ENCODE data around the gene ALG6. TPM values are rescaled to one million over a fixed set of nuclear protein-coding genes. Genes with fewer than 3 reads are reported as not detected.

ALG6 gene
- total RNA-seq, 5 donors from 2014 or later (not counting 1 experiment from before 2014, with no cell fraction given): 17.5 to 25.2 (median 22.2) TPM

- peaks cover 38 to 45% (median 40%) of the 10 kb centered on the region in 3 donors for H3K4me1 Mint-ChIP-seq
- peaks cover 49 to 68% of the 10 kb centered on the region in 2 donors for H3K27me3 Mint-ChIP-seq
- no peak overlapping the region for H3K27ac ChIP-seq (ENCODE audit: low read length)
- ATAC-seq (replicated peaks in 1 of 4) (no peak), DNase-seq (peak in 2 of 35 experiments; percentile 2 to 23)
- WGBS (ENCODE audit: insufficient coverage): 19% methylated on average over 20 of the region's 39 CpGs
- no peaks in the 10 kb centered on the region for H3K9me3 ChIP-seq
- H3K9me3 Mint-ChIP-seq: peaks cover 6 to 14% (median 6%) of the 10 kb centered on the region in 3 donors
- H3K27me3 ChIP-seq (replicated peaks in 1 of 2; ENCODE audit: control insufficient read depth in 2 of 2, extremely low read depth in 1 of 2, insufficient read depth in 2 of 2, low read length in 1 of 2): peaks cover 15 to 87% of the 10 kb centered on the region in 2 experiments
- ChIA-PET CTCF (interaction anchor here in 1 of 2 donors (0.6 kb wide), 1 partner anchor 169 kb away, joined by 3 read pairs; no protein-coding TSS in a partner anchor), POLR2A (no interaction called here)
- H3K4me1 ChIP-seq (ENCODE audit: control insufficient read depth in 1 of 2, extremely low read depth in 1 of 2, insufficient read depth in 2 of 2, low read length in 2 of 2): peaks cover 14 to 58% of the 10 kb centered on the region in 2 experiments
- peaks cover 15% of the 10 kb centered on the region for H3K36me3 Mint-ChIP-seq
- peak overlapping the region; percentile 67 to 74 (median 72) for H3K4me3 Mint-ChIP-seq
- no peaks in the 10 kb centered on the region for H3K36me3 ChIP-seq (ENCODE audit: control insufficient read depth in 2 of 2, extremely low read depth in 1 of 2, insufficient read depth in 1 of 2, low read length in 1 of 2)
- H3K4me3 ChIP-seq (ENCODE audit: control insufficient read depth in 1 of 2, extremely low read depth in 1 of 2, low read length in 1 of 2): peak overlapping the region in 1 of 2 donors; percentile 74
- peak overlapping the region; percentile 61 to 79 for H3K27ac Mint-ChIP-seq
Measured at GRCh38 chr1:63321066-63321784, 46.2 kb upstream of the ALG6 start.

GRCh38 chr1:63321785-63322113 lies 45.7 kb upstream of the ALG6 start:
- DNase-seq (peak in 2 of 35 experiments; percentile 21 to 32), ATAC-seq (replicated peaks in 1 of 4) (no peak)
- 13% methylated on average over 8 of the region's 12 CpGs for WGBS (ENCODE audit: insufficient coverage)
- Mint-ChIP-seq H3K27ac (peak overlapping the region; percentile 61 to 79), H3K9me3 (peaks cover 6 to 15% (median 6%) of the 10 kb centered on the region in 3 donors), H3K27me3 (peaks cover 51 to 69% of the 10 kb centered on the region in 2 donors), H3K4me3 (peak overlapping the region; percentile 67 to 74 (median 72)), H3K4me1 (peaks cover 36 to 45% (median 43%) of the 10 kb centered on the region in 3 donors), H3K36me3 (peaks cover 15% of the 10 kb centered on the region)
- ChIA-PET POLR2A (no interaction called here), CTCF (interaction anchor here in 1 of 2 donors (0.6 kb wide), 1 partner anchor 168 kb away, joined by 3 read pairs; no protein-coding TSS in a partner anchor)
- Histone ChIP-seq H3K27ac (ENCODE audit: low read length) (no peak overlapping the region), H3K9me3 (no peaks in the 10 kb centered on the region), H3K4me3 (ENCODE audit: control insufficient read depth in 1 of 2, extremely low read depth in 1 of 2, low read length in 1 of 2) (peak overlapping the region; percentile 24 to 74), H3K36me3 (ENCODE audit: control insufficient read depth in 2 of 2, extremely low read depth in 1 of 2, insufficient read depth in 1 of 2, low read length in 1 of 2) (no peaks in the 10 kb centered on the region), H3K27me3 (replicated peaks in 1 of 2; ENCODE audit: control insufficient read depth in 2 of 2, extremely low read depth in 1 of 2, insufficient read depth in 2 of 2, low read length in 1 of 2) (peaks cover 18 to 87% of the 10 kb centered on the region in 2 experiments), H3K4me1 (ENCODE audit: control insufficient read depth in 1 of 2, extremely low read depth in 1 of 2, insufficient read depth in 2 of 2, low read length in 2 of 2) (peaks cover 14 to 58% of the 10 kb centered on the region in 2 experiments)

GRCh38 chr1:63322114-63322943 lies 45.1 kb upstream of the ALG6 start, which contains the start of gene FOXD3:
TSS of gene FOXD3 (plus strand) at chr1:63322567. CDS start at chr1:63323059, 492 bp downstream.
- WGBS (ENCODE audit: insufficient coverage): 7% methylated on average over 68 of the region's 85 CpGs
- H3K4me3 ChIP-seq (ENCODE audit: control insufficient read depth in 1 of 2, extremely low read depth in 1 of 2, low read length in 1 of 2): peak within 1 kb of the TSS; percentile 32 to 75
- ATAC-seq (replicated peaks in 1 of 4): peak in 3 of 4 experiments; percentile 28 to 43 (median 33)

GRCh38 chr1:63322944-63323864 lies 44.2 kb upstream of the ALG6 start:
- H3K4me3 ChIP-seq (ENCODE audit: control insufficient read depth in 1 of 2, extremely low read depth in 1 of 2, low read length in 1 of 2): peak overlapping the region; percentile 32 to 75
- no peaks in the 10 kb centered on the region for H3K36me3 ChIP-seq (ENCODE audit: control insufficient read depth in 2 of 2, extremely low read depth in 1 of 2, insufficient read depth in 1 of 2, low read length in 1 of 2)
- Mint-ChIP-seq H3K36me3 (peaks cover 15% of the 10 kb centered on the region), H3K27ac (peak overlapping the region in 1 of 2 donors; percentile 69), H3K4me3 (peak overlapping the region; percentile 70 to 75 (median 72)), H3K4me1 (peaks cover 37 to 49% (median 47%) of the 10 kb centered on the region in 3 donors), H3K9me3 (peaks cover 6 to 19% (median 10%) of the 10 kb centered on the region in 3 donors), H3K27me3 (peaks cover 59 to 76% of the 10 kb centered on the region in 2 donors)
- H3K27ac ChIP-seq (ENCODE audit: low read length): no peak overlapping the region
- 6% methylated on average over 95 of the region's 104 CpGs for WGBS (ENCODE audit: insufficient coverage)
- peak; percentile 55 to 67 (median 61) for ATAC-seq (replicated peaks in 1 of 4)
- DNase-seq: peak in 29 of 35 experiments; percentile 12 to 59 (median 34)
- ChIA-PET CTCF (interaction anchor here in 1 of 2 donors (0.6 to 0.7 kb wide), 2 partner anchors 123 to 290 kb away, joined by 4 to 7 read pairs; no protein-coding TSS in a partner anchor), POLR2A (interaction anchor here in 1 of 2 donors (0.6 kb wide), 1 partner anchor 279 kb away, joined by 3 read pairs; no protein-coding TSS in a partner anchor)
- H3K27me3 ChIP-seq (replicated peaks in 1 of 2; ENCODE audit: control insufficient read depth in 2 of 2, extremely low read depth in 1 of 2, insufficient read depth in 2 of 2, low read length in 1 of 2): peaks cover 24 to 88% of the 10 kb centered on the region in 2 experiments
- H3K4me1 ChIP-seq (ENCODE audit: control insufficient read depth in 1 of 2, extremely low read depth in 1 of 2, insufficient read depth in 2 of 2, low read length in 2 of 2): peaks cover 14 to 58% of the 10 kb centered on the region in 2 experiments
- H3K9me3 ChIP-seq: no peaks in the 10 kb centered on the region

More at GRCh38 chr1:63322114-63322943, 45.1 kb upstream of the ALG6 start, which contains the start of gene FOXD3:
- Histone ChIP-seq H3K9me3 (no peaks in the 10 kb centered on the region), H3K27ac (ENCODE audit: low read length) (no peak within 1 kb of the TSS), H3K36me3 (ENCODE audit: control insufficient read depth in 2 of 2, extremely low read depth in 1 of 2, insufficient read depth in 1 of 2, low read length in 1 of 2) (no peaks in the 10 kb centered on the region), H3K4me1 (ENCODE audit: control insufficient read depth in 1 of 2, extremely low read depth in 1 of 2, insufficient read depth in 2 of 2, low read length in 2 of 2) (peaks cover 14 to 58% of the 10 kb centered on the region in 2 experiments), H3K27me3 (replicated peaks in 1 of 2; ENCODE audit: control insufficient read depth in 2 of 2, extremely low read depth in 1 of 2, insufficient read depth in 2 of 2, low read length in 1 of 2) (peaks cover 23 to 87% of the 10 kb centered on the region in 2 experiments)
- Mint-ChIP-seq H3K4me3 (peak within 1 kb of the TSS; percentile 70 to 75 (median 72)), H3K4me1 (peaks cover 39 to 47% (median 47%) of the 10 kb centered on the region in 3 donors), H3K36me3 (peaks cover 15% of the 10 kb centered on the region), H3K9me3 (peaks cover 6 to 15% (median 6%) of the 10 kb centered on the region in 3 donors), H3K27me3 (peaks cover 56 to 75% of the 10 kb centered on the region in 2 donors), H3K27ac (peak within 1 kb of the TSS; percentile 69 to 79)
- POLR2A ChIA-PET: no interaction called here
- DNase-seq: peak in 2 of 35 experiments; percentile 11 to 40
- CTCF ChIA-PET: no interaction called here

- Histone ChIP-seq H3K9me3 (no peaks in the 10 kb centered on the region), H3K36me3 (ENCODE audit: control insufficient read depth in 2 of 2, extremely low read depth in 1 of 2, insufficient read depth in 1 of 2, low read length in 1 of 2) (no peaks in the 10 kb centered on the region), H3K4me1 (ENCODE audit: control insufficient read depth in 1 of 2, extremely low read depth in 1 of 2, insufficient read depth in 2 of 2, low read length in 2 of 2) (peaks cover 14 to 58% of the 10 kb centered on the region in 2 experiments), H3K27me3 (replicated peaks in 1 of 2; ENCODE audit: control insufficient read depth in 2 of 2, extremely low read depth in 1 of 2, insufficient read depth in 2 of 2, low read length in 1 of 2) (peaks cover 21 to 87% of the 10 kb centered on the region in 2 experiments), H3K4me3 (ENCODE audit: control insufficient read depth in 1 of 2, extremely low read depth in 1 of 2, low read length in 1 of 2) (peak overlapping the region in 1 of 2 donors; percentile 75), H3K27ac (ENCODE audit: low read length) (no peak overlapping the region)
- peaks cover 10% of the 10 kb centered on the region for H3K36me3 Mint-ChIP-seq
- peak in 1 of 35 experiments; percentile 15 for DNase-seq
- ChIA-PET CTCF (interaction anchor here in 1 of 2 donors (0.6 to 0.7 kb wide), 3 partner anchors 16 to 291 kb away, joined by 3 to 7 read pairs (median 4); no protein-coding TSS in a partner anchor), POLR2A (interaction anchor here in 1 of 2 donors (0.6 kb wide), 1 partner anchor 278 kb away, joined by 3 read pairs; no protein-coding TSS in a partner anchor)
- peak overlapping the region; percentile 59 to 74 (median 68) for H3K4me3 Mint-ChIP-seq
- H3K4me1 Mint-ChIP-seq: peaks cover 35 to 42% (median 41%) of the 10 kb centered on the region in 3 donors
- H3K9me3 Mint-ChIP-seq: peaks cover 3 to 14% (median 8%) of the 10 kb centered on the region in 3 donors
- H3K27ac Mint-ChIP-seq: peak overlapping the region; percentile 39 to 84
- peaks cover 59 to 76% of the 10 kb centered on the region in 2 donors for H3K27me3 Mint-ChIP-seq
- peak in 2 of 4 experiments; percentile 6 to 15 for ATAC-seq (replicated peaks in 1 of 4)
- WGBS (ENCODE audit: insufficient coverage): 10% methylated on average over 100 of the region's 114 CpGs
Measured at GRCh38 chr1:63323865-63324778, 43.3 kb upstream of the ALG6 start.
